CD4-positive, alpha-beta T cell treated with Interleukin-12 subunit alpha and Interleukin-12 subunit beta, for 1 hour (primary cell): Measurements from ENCODE around the gene ATRX.
"Not testable (repeated sequence)": the region's sequence is repeated elsewhere in the genome, so short reads cannot be mapped to it uniquely, and the experiment has no call there.

ENCODE experiments used
- DNase-seq: peaks from one replicate; pipeline ENCODE4 v3.0.0-alpha.2; 2020

ATRX gene, protein sequence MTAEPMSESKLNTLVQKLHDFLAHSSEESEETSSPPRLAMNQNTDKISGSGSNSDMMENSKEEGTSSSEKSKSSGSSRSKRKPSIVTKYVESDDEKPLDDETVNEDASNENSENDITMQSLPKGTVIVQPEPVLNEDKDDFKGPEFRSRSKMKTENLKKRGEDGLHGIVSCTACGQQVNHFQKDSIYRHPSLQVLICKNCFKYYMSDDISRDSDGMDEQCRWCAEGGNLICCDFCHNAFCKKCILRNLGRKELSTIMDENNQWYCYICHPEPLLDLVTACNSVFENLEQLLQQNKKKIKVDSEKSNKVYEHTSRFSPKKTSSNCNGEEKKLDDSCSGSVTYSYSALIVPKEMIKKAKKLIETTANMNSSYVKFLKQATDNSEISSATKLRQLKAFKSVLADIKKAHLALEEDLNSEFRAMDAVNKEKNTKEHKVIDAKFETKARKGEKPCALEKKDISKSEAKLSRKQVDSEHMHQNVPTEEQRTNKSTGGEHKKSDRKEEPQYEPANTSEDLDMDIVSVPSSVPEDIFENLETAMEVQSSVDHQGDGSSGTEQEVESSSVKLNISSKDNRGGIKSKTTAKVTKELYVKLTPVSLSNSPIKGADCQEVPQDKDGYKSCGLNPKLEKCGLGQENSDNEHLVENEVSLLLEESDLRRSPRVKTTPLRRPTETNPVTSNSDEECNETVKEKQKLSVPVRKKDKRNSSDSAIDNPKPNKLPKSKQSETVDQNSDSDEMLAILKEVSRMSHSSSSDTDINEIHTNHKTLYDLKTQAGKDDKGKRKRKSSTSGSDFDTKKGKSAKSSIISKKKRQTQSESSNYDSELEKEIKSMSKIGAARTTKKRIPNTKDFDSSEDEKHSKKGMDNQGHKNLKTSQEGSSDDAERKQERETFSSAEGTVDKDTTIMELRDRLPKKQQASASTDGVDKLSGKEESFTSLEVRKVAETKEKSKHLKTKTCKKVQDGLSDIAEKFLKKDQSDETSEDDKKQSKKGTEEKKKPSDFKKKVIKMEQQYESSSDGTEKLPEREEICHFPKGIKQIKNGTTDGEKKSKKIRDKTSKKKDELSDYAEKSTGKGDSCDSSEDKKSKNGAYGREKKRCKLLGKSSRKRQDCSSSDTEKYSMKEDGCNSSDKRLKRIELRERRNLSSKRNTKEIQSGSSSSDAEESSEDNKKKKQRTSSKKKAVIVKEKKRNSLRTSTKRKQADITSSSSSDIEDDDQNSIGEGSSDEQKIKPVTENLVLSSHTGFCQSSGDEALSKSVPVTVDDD (N-terminal part only)

DNA sequence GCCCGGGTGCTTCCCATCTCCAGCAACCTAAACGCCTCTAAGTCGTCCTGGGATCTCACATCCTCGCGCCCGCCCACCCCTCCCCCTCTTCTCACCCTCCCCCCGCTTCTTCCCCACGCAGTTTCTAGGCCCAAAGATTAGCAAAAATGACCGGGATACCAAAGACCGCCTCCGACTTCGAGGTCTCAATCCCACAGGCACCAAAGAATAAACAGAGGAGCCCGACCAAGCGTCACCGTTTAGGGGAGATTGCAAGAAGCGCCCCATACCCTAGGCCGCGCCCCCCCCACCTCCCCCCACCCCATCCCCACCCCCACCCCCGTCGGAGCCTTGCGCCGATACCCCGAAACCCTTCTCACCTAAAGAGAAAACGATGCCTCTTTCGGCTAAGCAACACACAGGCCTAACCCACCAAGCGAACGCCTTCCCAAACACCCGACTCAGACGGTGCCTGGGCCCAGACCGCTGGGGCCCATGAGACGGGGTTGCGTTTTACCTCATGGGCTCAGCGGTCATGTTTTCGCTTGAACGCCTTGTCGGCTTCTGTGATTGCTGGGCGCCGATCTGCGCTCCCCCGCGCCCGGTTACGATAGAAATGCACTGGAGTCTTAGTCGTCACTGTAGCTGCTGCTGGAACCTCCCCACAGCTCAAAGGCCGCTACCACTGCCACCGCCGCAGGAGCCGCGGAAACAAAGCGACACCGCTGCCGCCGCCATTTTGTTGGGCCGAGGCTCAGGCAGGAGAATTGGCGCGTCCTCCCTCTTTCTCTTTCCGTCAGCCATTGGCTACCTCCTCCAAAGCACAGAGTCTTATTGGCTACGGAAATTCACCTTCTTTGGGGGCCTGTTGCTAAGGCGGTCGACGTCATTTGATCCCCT lies at the start of gene ATRX:
Gene ATRX (minus strand): TSS at position 731 of the 879 bp plus-strand sequence. CDS start 215 bp downstream, at position 516.
- DNase-seq = peak; percentile 85

DNA sequence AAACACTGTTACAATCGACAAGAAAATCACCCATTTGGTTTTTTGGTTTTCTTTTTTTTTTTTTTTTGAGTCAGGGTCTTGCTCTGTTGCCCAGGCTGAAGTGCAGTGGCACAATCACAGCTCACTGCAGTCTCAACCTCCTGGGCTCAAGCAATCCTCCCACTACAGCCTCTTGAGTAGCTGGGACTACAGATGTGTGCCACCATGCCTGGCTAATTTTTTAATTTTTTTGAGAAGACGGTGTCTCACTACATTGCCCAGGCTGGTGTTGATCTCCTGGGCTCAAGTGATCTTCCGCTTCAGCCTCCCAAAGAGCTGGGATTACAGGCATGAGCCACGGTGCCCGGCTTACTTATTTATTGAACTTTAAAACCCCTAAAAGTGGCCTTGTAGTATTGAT lies 45.5 kb upstream of the ATRX start:
- not testable (repeated sequence) for DNase-seq

DNA sequence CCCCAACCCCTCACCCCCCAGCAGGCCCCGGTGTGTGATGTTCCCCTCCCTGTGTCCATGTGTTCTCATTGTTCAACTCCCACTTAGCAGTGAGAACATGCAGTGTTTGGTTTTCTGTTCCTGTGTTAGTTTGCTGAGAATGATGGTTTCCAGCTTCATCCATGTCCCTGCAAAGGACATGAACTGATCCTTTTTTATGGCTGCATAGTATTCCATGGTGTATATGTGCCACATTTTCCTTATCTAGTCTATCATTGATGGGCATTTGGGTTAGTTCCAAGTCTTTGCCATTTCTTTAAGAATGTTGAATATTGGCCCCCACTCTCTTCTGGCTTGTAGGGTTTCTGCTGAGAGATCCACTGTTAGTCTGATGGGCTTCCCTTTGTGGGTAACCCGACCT lies 36.0 kb upstream of the ATRX start:
- DNase-seq = not testable (repeated sequence)

DNA sequence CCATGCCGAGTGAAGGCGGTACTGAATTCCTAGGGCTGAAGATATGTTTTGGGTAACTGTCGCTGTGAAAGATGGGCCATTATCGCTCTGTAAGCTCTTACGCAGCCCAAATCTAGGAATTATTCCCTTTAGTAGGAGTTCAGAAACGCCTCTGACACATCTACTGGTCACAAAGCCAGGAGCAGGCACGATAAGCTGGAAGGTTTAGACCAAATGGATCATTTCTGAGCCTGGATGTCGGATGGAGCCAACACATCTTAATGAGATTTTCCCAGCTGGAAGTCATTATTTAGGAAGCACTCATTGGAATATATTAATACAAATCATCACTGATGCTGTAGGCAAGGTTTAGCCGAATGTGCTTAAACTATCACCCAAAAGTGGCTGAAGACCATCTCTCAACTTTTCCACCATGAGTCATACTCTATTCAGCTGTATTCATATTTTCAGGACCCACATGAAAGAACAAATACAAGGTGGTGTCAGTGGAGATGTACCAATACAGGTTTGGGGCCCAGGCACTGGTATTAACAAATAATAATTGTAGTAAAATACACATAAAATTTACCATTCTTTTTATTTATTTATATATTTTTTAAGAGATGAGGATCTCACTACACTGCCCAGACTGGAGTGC lies 34.2 kb upstream of the ATRX start:
- DNase-seq = no peak

DNA sequence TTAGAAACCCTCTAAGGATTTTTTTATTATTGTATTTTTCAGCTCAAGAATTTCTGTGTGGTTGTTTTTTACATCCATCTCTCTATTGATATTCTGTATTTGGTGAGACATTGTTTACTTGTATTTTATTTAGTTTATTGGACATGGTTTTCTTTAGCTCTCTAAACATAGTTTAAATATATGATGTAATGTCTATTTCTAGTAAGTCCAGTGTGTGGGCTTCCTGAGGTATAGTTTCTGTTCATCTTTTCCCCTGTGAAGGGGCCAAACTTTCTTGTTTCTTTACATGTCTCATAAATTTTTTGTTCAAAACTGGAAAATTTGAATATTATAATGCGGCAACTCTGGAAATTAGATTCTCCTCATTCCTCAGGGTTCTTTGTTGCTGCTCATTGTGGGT lies 28.2 kb upstream of the ATRX start:
- DNase-seq = no peak

DNA sequence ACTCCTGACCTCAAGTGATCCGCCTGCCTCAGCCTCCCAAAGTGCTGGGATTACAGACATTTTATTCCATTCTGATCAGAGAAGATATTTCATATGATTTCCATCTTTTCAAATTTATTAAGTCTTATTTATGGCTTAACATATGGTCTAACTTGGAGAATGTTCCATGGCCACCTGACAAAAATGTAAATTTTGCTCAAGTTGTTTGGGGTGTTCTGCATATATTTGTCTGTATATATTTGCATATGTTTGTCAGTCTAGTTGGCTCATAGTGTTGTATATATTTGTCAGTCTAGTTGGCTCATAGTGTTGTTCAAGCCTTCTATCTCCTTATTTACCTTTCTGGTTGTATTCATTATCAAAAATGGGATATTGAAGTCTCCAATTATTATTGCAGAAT lies 16.2 kb upstream of the ATRX start:
- no peak for DNase-seq

DNA sequence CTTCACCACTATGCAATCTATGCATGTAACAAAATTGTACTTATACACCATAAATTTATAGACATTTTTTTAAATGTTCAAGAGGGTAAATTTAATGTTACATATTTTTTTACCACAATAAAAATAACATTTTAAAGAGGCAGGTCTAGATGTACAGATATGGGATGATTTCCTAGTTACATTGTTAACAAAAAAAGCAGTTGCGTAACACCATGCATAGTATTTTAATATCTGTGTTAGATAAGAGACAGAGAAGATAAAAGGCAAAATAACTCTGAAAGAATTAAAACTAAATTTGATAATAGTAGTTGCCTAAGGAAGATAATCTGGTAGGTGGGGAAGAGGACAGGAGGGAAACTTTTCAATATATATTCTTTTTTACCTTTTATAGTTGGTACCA lies 9.1 kb upstream of the ATRX start:
- no peak for DNase-seq

DNA sequence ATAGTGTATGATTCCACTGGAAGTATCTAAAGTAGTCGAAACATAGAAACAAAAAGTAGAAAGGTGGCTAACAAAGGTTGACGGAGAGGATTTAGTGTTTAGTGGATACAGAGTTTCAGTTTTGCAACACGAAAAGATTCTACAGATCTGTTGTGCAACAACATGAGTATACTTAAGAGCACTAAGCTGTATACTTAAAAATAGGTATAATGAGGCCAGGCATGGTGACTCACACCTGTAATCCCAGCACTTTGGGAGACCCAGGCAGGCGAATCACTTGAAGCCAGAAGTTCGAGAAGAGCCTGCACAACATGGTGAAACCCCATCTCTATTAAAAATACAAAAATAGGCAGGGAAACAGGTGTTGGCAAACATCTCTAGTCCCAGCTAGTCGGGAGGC lies 7.9 kb upstream of the ATRX start:
- no peak for DNase-seq

DNA sequence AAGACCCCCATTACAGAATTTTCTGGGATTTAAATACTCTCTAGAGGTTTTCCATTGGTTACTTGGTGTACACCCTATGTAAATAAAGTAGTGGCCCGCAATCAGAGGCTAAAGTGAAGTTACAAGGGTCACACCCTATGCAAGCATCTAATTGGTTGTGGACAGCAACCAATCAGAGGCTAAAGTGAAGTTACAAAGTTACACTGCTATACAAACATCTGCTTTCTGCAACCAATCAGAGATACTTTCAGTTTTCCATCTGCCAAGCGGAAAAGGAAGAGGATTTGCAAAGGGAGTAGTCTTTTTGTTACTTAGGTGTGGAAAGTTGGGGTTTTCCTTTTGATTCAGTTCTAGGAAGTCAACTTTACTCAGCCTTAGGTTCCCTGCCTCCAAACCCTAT lies 2.0 kb upstream of the ATRX start:
- peak; percentile 69 for DNase-seq

DNA sequence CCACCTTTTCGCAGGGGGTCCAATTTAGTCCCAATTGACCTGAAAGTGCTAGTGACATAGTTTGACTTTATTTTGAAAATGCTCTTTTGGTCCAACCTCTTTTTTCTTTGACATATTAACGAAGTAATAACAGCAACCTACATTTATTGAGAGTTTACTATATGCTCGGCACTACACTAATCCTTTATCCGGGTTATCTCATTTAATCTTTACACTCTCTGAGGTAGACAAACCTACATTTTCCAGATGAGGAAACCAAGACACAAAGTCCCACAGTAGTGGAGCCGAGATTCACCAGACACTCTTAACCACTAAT lies 307 bp upstream of the ATRX start:
- DNase-seq = no peak

DNA sequence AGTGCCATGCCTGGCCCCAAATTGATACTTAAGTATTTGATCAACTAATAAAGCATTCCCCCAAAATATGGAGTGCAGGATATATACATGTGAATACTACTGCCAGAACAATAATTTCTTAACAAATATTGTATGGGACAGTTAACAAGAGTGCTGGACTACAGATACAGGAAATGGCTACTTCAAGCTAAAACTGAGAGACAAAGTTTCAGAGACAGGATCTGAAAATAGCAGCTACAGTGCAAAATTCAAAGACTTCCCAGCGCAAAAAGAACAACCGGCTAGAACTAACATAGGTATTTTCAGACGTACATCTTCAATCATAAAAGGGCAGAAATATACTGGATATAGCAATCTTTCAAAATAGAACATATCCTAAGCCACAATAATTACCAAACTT lies 6.3 kb downstream of the ATRX start:
- DNase-seq = no peak

DNA sequence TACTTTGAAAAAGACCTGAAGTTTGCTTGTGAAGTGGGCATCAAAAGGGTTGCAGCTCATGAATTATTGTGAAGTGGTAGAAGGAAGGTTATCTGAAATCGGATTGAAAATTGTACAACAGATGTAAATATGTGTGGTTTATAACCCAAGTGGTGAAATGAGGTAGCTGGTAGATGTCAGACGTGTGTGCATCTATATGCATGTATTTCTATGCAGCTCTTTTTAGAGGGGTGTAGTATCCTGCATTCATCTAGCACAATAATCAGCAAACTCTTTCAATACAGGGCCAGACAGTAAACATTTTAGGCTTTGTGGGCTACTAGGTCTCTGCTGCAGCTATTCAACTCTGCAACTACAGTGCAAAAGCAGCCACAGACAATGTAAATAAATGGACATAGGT lies 9.4 kb downstream of the ATRX start:
- DNase-seq = no peak

DNA sequence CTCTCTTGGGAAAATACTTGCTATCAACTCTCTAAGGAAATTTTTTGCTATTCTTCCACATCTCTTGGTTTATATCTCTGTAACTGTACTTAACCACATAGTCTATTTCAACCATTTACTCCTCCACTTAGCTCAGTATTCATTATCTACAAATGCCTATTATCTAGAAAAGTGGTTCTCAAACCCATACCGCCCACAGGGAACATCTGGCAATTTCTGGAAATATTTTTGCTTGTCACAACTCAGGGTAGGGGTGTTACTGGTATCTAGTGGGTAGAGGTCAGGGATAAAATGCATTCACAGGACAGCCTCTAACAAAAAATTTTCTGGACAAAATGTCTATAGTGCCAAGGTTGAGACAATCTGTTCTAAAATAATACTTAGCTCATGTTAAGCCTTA lies 14.4 kb downstream of the ATRX start:
- no peak for DNase-seq

DNA sequence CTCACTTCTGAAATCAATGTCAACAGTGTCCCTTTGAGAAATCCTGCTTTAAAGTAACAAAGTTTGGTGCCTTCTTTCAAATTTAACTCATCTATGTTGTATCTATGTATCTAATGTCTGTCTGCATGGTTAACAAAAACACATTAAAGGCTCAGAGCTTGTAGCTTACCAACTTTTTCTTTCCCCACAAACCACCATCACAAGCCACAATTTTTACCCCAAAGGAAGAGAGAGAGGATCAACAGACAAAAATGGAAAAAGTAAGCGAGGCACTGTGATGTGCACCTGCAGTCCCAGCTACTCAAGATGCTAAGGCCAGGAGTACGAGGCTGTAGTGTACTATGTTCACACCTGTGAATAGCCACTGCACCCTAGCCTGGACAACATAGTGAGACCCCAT lies 17.2 kb downstream of the ATRX start:
- peak; percentile 24 for DNase-seq

DNA sequence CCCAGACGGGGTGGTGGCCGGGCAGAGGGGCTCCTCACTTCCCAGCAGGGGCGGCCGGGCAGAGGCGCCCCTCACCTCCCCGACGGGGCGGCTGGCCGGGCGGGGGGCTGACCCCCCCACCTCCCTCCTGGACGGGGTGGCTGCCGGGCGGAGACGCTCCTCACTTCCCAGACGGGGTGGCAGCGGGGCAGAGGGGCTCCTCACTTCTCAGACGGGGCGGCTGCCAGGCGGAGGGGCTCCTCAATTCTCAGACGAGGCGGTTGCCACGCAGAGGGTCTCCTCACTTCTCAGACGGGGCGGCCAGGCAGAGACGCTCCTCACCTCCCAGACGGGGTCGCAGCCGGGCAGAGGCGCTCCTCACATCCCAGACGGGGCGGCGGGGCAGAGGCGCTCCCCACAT lies 19.8 kb downstream of the ATRX start:
- not testable (repeated sequence) for DNase-seq

DNA sequence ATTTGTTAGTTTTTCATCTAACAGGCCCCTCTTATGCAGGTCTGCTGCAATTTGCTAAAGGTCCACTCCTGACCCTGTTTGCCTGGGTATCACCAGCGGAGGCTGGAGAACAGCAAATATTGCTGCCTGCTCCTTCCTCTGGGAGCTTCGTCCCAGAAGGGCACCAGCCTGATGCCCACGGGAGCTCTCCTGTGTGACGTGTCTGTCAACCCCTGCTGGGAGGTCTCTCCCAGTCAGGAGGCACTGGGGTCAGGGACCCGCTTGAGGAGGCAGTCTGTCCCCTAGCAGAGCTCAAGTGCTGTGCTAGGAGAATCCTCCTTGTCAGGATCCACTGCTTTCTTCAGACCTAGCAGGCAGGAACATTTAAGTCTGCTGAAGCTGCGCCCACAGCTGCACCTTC lies 30.5 kb downstream of the ATRX start:
- no peak for DNase-seq

DNA sequence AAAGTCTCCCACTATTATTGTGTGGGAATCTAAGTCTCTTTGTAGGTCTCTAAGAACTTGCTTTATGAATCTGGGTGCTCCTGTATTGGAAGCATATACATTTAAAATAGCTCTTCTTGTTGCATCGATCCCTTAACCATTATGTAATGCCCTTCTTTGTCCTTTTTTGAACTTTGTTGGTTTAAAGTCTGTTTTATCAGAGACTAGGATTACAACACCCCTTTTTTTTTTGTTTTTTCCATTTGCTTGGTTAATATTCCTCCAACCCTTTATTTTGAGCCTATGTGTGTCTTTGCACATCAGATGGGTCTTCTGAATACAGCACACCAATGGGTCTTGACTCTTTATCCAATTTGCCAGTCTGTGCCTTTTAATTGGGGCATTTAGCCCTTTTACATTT lies 32.1 kb downstream of the ATRX start:
- DNase-seq = not testable (repeated sequence)

DNA sequence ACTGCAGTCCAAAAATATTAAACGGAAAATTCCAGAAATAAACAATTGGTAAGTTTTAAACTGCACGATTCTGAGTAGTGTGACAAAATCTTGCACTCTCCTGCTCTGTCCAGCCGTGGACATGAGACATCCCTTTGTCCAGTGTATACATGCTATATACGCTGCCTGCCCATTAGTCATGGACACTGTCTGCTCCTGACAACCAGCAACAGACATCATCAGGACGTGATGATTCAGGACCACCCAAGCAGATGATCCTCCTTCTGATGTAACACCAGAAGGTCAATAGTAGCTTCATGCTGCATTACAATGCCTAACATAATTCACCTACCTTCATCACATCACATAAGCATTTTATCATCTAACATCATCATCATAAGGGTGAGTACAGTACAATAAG lies 36.3 kb downstream of the ATRX start:
- no peak for DNase-seq

DNA sequence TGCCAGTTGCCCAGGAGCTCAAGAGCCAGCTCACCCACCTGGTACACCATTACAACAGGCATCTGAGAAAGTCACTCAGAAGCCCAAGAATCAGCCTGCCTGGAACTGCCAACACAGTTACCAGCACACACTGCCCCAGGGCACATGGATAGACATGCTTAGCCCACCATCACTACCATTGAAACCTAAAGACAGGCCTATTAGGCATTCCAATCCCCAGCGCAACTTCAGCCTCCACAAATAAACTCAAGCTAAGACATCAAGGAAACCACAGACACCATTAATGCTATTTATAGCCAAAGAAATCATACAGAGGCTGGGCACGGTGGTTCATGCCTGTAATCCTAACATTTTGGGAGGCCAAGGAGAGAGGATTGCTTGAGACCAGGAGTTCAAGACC lies 42.3 kb downstream of the ATRX start:
- no peak for DNase-seq

DNA sequence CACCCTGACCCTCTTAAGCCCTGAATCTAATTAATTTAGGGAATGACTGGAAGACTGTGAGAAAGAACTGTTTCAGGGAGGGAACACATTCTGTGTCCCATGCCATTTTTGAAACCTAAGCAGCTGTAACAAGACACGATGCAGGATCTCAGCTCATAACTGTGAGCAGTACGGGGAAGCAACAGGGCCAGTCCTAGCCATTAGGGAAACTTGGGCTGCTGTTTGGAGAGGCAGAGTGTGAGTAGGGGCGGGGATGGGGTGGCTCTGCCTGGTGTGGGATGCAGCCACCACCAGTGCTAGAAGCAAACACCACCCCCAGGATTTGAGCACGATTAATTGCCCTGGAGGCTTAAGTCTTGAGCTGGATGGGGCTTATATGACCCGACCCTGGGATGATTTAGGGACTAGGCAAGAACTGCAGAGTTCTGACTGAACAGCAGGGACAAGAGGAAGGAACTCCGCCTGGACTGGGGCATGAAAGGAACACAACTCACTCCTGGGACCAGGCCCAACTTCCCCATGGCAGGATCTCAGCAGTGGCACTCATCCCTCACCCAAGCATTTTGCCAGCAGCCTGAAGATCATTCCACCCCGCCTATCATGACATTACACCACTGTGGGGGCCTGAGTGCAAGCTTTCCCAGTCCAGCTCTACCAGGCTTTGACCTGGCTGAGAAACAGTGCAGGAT lies 43.1 kb downstream of the ATRX start:
- no peak for DNase-seq

DNA sequence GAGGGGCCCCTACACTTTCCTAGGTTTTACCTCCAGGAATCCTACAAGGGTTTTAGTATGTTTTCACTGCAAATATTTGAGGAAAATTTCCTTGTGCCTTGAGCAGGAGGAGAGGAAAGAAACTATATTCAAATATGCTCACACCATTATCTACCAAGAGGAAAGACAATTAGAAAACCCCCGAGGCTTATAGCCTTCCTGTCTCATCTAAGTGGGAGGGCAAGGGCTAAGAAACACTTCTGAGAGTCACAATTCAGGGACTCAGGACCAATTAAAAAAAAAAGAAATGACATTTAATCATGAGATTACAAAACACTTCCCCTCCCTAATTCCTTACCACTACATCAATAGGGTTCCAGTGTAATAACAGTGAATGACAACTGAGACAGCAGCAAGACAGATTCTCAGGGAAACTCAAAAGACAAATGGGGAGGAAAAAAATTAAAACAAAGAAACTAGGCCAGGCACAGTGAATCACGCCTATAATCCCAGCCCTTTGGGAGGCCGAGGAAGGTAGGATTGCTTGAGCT lies 45.6 kb downstream of the ATRX start:
- DNase-seq = no peak
